ENCODE data around the gene TSPAN32.
"Not testable (repeated sequence)": the region's sequence is repeated elsewhere in the genome, so short reads cannot be mapped to it uniquely, and the experiment has no call there.

Gene TSPAN32

DNA sequence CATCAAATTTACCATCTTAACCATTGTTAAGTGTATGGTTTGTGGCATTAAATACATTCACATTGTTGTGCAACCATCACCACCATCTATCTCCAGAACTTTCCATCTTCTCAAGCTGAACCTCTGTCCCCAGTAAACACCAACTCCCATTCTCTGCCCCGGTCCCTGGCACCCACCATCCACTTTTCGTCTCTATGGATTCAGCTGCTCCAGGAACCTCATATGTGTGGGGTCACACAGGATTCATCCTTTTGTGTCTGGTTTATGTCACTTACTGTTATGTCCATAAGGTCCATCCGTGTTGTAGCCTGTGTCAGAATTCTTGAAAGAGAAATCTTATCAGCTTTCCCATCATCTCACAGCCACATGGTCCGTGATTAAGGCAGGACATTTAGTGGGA is 16.3 kb downstream of the TSPAN32 start:
- no peaks in the 10 kb centered on the region for H3K9me3 Mint-ChIP-seq
- H3K27ac Mint-ChIP-seq = no peak overlapping the region
- H3K36me3 Mint-ChIP-seq (ENCODE audit: low read depth) = no peaks in the 10 kb centered on the region
- H3K27me3 Mint-ChIP-seq (ENCODE audit: low read depth) = peaks cover 21% of the 10 kb centered on the region
- H3K4me3 Mint-ChIP-seq = no peak overlapping the region
- H3K4me1 Mint-ChIP-seq (ENCODE audit: low read depth) = no peaks in the 10 kb centered on the region

DNA sequence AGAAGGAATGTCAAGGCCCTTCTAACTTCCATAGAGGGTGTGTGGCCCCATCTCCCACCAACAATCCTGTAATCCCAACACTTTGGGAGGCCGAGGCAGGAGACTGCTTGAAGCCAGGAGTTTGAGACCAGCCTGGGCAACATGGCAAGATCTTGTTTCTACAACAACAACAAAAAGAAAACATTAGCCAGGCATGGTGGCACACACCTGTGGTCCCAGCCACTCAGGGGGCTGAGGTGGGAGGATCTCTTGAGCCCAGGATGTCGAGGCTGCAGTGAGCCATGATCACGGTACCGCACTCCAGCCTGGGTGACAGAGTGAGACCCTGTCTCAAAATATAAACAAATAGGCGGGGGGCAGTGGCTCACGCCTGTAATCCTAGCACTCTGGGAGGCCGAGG is 16.9 kb downstream of the TSPAN32 start:
- H3K4me1 Mint-ChIP-seq (ENCODE audit: low read depth) = no peaks in the 10 kb centered on the region
- H3K27ac Mint-ChIP-seq = no peak overlapping the region
- no peaks in the 10 kb centered on the region for H3K9me3 Mint-ChIP-seq
- no peaks in the 10 kb centered on the region for H3K36me3 Mint-ChIP-seq (ENCODE audit: low read depth)
- peaks cover 26% of the 10 kb centered on the region for H3K27me3 Mint-ChIP-seq (ENCODE audit: low read depth)
- no peak overlapping the region for H3K4me3 Mint-ChIP-seq

DNA sequence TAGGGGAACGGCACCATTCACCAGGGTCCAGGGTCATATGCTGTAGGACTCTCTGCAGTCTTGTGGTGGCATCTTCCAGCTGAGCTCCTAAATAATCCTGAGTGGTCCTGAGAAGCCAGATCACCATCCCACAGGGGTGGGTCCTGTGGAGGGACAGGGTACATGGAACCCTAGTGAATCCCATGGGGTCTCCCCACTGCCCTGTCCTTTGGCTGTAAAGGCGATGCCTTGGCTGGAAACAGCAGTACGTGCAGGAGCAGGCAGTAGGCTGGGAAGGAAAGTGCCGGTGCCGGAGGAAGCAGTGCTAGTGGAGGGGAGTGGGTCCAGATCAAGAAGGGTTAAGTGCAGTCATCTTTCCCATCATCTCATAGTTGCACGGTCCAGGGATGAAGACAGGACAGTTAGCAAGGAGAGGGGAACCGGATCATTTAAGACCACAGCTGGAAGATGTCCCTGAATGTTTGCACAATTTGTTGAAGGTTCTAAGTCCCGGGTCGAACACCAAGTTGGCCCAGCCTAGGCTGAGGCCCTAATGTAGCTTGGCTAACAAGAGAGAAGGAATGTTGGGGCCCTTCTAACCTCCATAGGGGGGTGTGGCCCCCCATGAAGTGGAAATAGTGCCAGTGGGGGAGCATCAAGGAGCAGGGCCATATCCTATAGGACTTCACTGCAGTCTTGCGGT is 18.1 kb downstream of the TSPAN32 start:
- H3K9me3 Mint-ChIP-seq = no peaks in the 10 kb centered on the region
- H3K27ac Mint-ChIP-seq = no peak overlapping the region
- H3K4me3 Mint-ChIP-seq = no peak overlapping the region
- H3K36me3 Mint-ChIP-seq (ENCODE audit: low read depth) = no peaks in the 10 kb centered on the region
- peaks cover 26% of the 10 kb centered on the region for H3K27me3 Mint-ChIP-seq (ENCODE audit: low read depth)
- H3K4me1 Mint-ChIP-seq (ENCODE audit: low read depth) = no peaks in the 10 kb centered on the region

DNA sequence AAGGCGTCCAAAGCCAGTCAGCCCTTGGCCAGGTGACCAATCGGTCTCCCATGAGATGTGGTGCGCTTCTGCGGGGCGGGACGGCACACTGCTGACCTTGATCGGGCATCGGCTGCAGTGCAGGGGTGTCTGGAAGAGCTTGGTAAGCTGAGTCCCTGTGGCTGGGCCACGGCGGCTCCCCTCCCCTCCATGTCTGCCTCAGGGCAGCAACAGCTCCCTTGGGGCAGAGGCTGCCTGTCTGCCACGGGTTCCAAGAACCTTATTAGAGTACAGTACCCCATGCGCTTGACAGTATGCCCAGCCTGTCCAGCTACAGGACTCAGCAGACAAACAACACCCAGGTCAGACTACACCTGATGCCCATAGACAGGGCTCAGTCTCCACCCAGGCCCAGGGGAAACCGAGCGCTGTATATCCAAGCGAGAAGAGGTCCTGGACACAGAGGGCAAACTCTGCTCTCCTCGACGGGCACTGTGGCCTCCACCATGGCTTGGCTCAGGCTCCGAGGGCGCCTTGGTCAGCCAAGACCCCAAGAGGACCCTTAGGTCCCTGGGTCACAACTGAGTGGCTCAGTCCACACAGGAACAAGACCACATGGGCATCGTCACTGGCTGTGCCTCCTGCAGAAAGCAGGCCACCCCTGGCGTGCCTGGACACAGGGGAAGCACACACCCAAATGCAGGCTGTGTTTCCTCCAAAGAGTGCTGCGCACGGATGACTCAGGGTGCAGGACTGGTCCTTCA is 18.9 kb downstream of the TSPAN32 start:
- Mint-ChIP-seq H3K36me3 (ENCODE audit: low read depth) (no peaks in the 10 kb centered on the region), H3K4me1 (ENCODE audit: low read depth) (no peaks in the 10 kb centered on the region), H3K4me3 (no peak overlapping the region), H3K27me3 (ENCODE audit: low read depth) (peaks cover 26% of the 10 kb centered on the region), H3K27ac (no peak overlapping the region), H3K9me3 (no peaks in the 10 kb centered on the region)

DNA sequence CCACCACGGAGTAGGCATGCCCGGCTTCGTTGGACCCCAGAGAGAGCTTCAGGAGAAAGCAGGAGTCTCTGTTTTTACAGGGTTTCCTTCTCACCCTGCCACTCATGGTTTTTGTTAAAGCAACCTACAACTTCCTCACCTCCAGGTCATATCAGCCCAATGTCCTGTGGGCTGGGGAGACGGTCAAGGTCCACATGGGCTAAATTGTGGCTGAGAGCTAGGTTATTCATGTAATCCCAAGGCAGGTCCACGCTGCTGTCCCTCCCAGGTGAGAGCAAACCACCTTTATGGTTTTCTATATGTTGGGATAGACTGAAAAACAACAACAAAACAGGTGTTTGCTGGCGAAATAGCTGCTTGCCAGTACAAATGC is 19.5 kb downstream of the TSPAN32 start:
- peaks cover 26% of the 10 kb centered on the region for H3K27me3 Mint-ChIP-seq (ENCODE audit: low read depth)
- H3K27ac Mint-ChIP-seq = no peak overlapping the region
- H3K4me1 Mint-ChIP-seq (ENCODE audit: low read depth) = no peaks in the 10 kb centered on the region
- H3K36me3 Mint-ChIP-seq (ENCODE audit: low read depth) = no peaks in the 10 kb centered on the region
- no peaks in the 10 kb centered on the region for H3K9me3 Mint-ChIP-seq
- H3K4me3 Mint-ChIP-seq = no peak overlapping the region

DNA sequence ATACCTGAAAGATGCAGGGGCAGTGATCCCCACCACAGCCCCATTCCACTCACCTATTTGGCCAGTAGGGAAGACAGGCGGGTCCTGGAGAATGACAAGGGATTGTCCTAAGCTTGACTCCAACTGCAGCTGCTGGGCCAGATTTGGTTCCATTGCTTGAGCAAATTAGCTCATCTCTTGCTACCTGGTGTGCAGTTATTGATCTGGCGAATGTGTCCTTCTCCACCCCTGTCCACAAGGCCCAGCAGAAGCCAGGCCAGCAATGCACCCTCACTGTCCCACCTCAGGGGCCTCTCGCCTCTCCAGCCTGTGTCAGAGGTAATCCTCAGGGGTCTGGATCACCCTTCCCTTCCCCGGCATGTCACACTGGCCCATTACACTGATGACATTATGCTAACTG is 23.3 kb downstream of the TSPAN32 start:
- H3K27me3 Mint-ChIP-seq (ENCODE audit: low read depth) = peaks cover 21% of the 10 kb centered on the region
- H3K36me3 Mint-ChIP-seq (ENCODE audit: low read depth) = no peaks in the 10 kb centered on the region
- peaks cover under 1% of the 10 kb centered on the region for H3K9me3 Mint-ChIP-seq
- H3K4me3 Mint-ChIP-seq = no peak overlapping the region
- H3K27ac Mint-ChIP-seq = no peak overlapping the region
- no peaks in the 10 kb centered on the region for H3K4me1 Mint-ChIP-seq (ENCODE audit: low read depth)

DNA sequence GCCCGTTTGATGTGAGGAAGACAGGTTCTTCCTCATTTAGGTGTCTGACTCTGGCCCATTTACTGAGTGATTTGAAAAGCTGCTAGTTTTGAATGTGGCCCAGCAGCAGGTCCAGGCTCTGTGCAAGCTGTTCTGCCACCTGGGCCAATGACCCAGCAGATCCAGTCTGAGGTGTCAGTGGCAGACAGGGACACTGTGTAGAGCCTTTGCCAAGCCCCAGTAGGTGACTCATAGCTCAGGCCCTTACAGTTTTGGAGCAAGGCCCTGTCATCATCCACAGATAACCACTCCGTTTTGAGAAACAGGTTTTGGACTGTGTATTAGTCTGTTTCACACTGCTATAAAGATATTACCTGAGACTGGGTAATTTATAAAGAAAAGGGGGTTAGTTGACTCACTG is 23.9 kb downstream of the TSPAN32 start:
- Mint-ChIP-seq H3K27me3 (ENCODE audit: low read depth) (peaks cover 19% of the 10 kb centered on the region), H3K4me1 (ENCODE audit: low read depth) (no peaks in the 10 kb centered on the region), H3K27ac (no peak overlapping the region), H3K9me3 (peaks cover 6% of the 10 kb centered on the region), H3K36me3 (ENCODE audit: low read depth) (no peaks in the 10 kb centered on the region), H3K4me3 (no peak overlapping the region)

DNA sequence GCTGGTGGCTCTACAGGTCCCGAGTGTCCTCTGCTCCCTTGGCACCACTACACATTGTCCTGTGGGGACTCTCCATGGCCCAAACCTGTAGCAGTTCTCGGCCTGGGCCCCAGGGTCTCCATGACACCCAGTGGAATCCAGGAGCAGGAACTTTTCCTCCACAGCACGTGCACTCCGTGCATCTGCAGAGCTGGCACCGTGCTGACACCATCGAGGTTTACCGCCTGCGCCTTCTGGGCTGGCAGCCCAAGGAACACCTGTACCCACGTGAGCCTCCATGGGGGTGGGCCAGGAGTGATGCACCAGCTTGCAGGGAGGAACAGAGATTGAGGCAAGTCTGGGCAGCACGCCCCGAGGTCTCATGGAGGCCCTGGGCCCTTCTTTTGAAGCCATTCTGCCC is 25.2 kb downstream of the TSPAN32 start:
- Mint-ChIP-seq H3K36me3 (ENCODE audit: low read depth) (no peaks in the 10 kb centered on the region), H3K4me1 (ENCODE audit: low read depth) (no peaks in the 10 kb centered on the region), H3K27me3 (ENCODE audit: low read depth) (peaks cover 14% of the 10 kb centered on the region), H3K4me3 (no peak overlapping the region), H3K9me3 (peaks cover 17% of the 10 kb centered on the region), H3K27ac (no peak overlapping the region)

DNA sequence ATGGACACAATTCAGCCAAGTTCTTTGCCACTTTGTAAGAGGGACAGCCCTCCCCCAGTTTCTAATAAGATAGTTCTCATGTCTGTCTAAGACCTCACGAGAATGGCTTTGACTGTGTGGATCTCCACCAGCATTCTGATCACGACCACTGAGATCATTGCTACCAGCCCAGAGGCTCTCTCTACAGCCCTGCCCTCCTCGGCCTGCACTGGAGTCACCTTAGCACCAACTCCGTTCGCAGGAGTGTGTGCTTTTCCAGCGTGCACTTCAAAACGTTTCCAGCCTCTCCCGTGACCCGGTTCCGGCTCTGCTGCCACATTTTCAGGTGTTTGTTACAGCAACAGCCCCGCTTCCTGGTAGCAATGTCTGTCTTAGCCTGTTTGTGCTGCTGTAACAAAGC is 26.2 kb downstream of the TSPAN32 start:
- Mint-ChIP-seq H3K4me3 (no peak overlapping the region), H3K4me1 (ENCODE audit: low read depth) (no peaks in the 10 kb centered on the region), H3K27me3 (ENCODE audit: low read depth) (peaks cover 6% of the 10 kb centered on the region), H3K9me3 (peaks cover 17% of the 10 kb centered on the region), H3K27ac (no peak overlapping the region), H3K36me3 (ENCODE audit: low read depth) (no peaks in the 10 kb centered on the region)

DNA sequence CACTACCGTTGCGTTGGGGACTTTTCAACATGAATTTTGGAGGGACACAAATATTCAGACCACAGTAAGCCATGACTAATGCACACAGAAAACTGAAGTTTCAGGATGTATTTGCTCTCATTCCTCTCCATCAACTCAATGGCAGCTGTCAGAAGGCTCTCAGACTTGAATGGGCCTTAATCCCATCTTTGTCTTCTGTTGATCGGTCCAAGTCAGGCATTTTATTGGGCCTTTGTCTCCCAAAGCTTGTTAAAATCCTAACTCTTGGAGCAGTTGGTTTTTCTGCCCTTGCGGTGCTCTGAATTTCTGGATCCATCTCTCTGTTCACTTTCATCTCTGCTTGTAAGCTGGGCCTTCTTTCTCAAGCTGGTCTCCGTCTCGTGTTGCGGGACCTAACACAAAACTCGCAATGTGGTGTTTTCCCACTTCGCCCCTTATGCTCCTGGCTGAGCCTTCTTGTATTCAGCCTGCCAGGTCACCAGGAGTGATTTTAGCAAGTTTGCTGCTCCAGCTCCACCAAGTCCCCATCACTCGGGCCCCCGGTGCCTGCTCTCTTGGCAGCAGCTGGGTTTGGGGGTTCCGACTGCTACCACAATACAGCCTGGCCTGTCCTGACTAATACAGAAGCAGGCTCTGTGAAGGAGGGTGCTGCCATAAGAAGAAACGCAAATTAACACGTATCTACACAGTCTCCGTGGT is 27.0 kb downstream of the TSPAN32 start:
- Mint-ChIP-seq H3K27me3 (ENCODE audit: low read depth) (no peaks in the 10 kb centered on the region), H3K9me3 (peaks cover 17% of the 10 kb centered on the region), H3K4me1 (ENCODE audit: low read depth) (no peaks in the 10 kb centered on the region), H3K36me3 (ENCODE audit: low read depth) (no peaks in the 10 kb centered on the region), H3K27ac (no peak overlapping the region), H3K4me3 (no peak overlapping the region)

DNA sequence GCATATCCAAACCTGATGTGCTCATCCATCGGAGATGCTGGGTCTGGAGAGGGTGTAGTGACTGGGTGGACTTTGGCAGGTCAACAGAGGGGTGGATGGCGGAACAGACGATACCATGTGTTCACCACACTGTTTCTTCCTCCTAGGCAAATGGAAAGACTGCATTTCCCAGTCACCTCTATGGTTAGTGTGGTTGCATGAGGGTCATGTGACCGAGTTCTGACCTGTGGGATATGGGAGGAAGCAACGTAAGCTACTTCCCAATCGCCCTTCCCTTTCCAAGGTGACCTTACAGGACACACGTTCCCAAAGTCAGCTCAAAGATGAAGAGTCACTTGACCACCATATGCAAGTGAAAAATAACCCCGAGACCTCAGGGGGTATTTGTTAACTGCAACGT is 27.7 kb downstream of the TSPAN32 start:
- Mint-ChIP-seq H3K9me3 (peaks cover 17% of the 10 kb centered on the region), H3K4me3 (no peak overlapping the region), H3K4me1 (ENCODE audit: low read depth) (no peaks in the 10 kb centered on the region), H3K36me3 (ENCODE audit: low read depth) (no peaks in the 10 kb centered on the region), H3K27me3 (ENCODE audit: low read depth) (no peaks in the 10 kb centered on the region), H3K27ac (no peak overlapping the region)

DNA sequence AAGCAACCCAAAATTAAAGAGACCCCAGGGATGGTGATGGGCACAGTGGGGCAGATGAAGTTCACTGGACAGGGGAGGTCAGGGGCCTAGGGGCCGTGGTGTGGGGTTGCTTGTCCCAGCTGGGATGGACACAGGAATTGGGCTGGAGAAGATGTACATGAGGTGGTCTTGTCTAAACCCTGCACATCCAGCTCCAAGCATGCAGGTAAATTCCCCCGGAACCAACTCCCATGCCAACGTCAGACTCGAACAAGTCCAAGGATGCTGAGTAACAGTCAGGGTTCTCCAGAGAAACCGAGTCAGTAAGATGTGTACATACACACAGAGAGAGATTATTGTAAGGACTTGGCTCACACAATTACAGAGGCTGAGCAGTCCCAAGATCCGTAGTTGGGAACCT is 28.9 kb downstream of the TSPAN32 start:
- Mint-ChIP-seq H3K4me3 (no peak overlapping the region), H3K9me3 (peaks cover 17% of the 10 kb centered on the region), H3K27ac (no peak overlapping the region), H3K27me3 (ENCODE audit: low read depth) (no peaks in the 10 kb centered on the region), H3K4me1 (ENCODE audit: low read depth) (no peaks in the 10 kb centered on the region), H3K36me3 (ENCODE audit: low read depth) (no peaks in the 10 kb centered on the region)

DNA sequence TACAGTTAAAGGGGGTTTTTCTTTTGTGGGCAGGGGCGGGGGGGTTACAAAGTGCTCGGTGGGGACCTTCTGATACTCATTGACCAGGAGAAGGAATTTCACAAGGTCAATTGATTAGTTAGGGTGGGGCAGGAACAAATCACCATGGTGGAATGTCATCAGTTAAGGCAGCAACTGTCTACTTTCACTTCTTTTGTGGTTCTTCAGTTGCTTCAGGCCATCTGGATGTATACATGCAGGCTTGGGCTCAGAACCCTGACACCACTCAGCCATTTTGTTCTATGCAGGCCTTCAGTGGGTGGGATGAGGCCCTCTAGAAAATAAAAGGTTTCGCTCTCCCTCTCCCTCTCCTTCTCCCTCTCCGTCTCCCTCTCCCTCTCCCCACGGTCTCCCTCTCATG is 29.6 kb downstream of the TSPAN32 start:
- Mint-ChIP-seq H3K9me3 (peaks cover 17% of the 10 kb centered on the region), H3K4me1 (ENCODE audit: low read depth) (no peaks in the 10 kb centered on the region), H3K27me3 (ENCODE audit: low read depth) (peaks cover 2% of the 10 kb centered on the region), H3K36me3 (ENCODE audit: low read depth) (no peaks in the 10 kb centered on the region), H3K4me3 (no peak overlapping the region), H3K27ac (no peak overlapping the region)

DNA sequence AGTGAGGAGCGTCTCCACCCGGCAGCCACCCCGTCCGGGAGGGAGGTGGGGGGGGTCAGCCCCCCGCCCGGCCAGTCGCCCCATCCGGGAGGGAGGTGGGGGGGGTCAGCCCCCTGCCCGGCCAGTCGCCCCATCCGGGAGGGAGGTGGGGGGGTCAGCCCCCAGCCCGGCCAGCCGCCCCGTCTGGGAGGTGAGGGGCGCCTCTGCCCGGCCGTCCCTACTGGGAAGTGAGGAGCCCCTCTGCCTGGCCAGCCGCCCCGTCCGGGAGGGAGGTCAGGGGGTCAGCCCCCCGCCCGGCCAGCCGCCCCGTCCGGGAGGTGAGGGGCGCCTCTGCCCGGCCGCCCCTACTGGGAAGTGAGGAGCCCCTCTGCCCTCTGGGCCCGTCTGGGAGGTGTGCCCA is 30.8 kb downstream of the TSPAN32 start:
- not testable (repeated sequence) for H3K4me3 Mint-ChIP-seq; H3K36me3 Mint-ChIP-seq (ENCODE audit: low read depth); H3K27ac Mint-ChIP-seq; H3K4me1 Mint-ChIP-seq (ENCODE audit: low read depth)
- peaks cover 11% of the 10 kb centered on the region for H3K27me3 Mint-ChIP-seq (ENCODE audit: low read depth)
- peaks cover 17% of the 10 kb centered on the region for H3K9me3 Mint-ChIP-seq
